Panc1 (cell line): ENCODE results near the gene UNC119B. TPM values are rescaled to one million over a fixed set of nuclear protein-coding genes. Genes with fewer than 3 reads are reported as not detected.

Experiments
- ATAC-seq: fragments of 200-7000 bp; cut with Tn5 transposase; 2 replicates; pipeline ENCODE4 v1.9.1; 2020; ENCODE audit warnings: mild to moderate bottlenecking, moderate library complexity
- BruUV-seq: library from RNA; stranded (reverse); fragments of 400-500 nt; replicated peaks from 2 replicates; lab custom pipeline; 2021; lab: Mats Ljungman, UMichigan
- CTCF ChIA-PET: fragments of 300-600 bp; sonication (Branson Sonifier 250); formaldehyde crosslinking; loops from one replicate; lab custom pipeline; 2022; ENCODE audit warnings: antibody characterized with exemption; lab: Charles Lee
- POLR2A ChIA-PET: fragments of 300-600 bp; sonication (Branson Sonifier 250); formaldehyde crosslinking; loops from one replicate; lab custom pipeline; 2022; ENCODE audit warnings: antibody characterized with exemption; lab: Charles Lee
- DNase-seq: peaks from one replicate; pipeline ENCODE4 v3.0.0-alpha.2; 2010; ENCODE audit warnings: low read depth, low spot score
- H3K27ac ChIP-seq: 2 replicates; pipeline ENCODE4 v1.5.1; 2011; ENCODE audit warnings: mild to moderate bottlenecking, low read length, inconsistent platforms
- H3K27me3 ChIP-seq: fragments of 200-500 bp; sonication (Bioruptor generic); 2 replicates; pipeline ENCODE4 v1.6.0; 2014; ENCODE audit warnings: low read length, inconsistent platforms; ENCODE audit not compliant: control insufficient read depth, insufficient read depth
- H3K36me3 ChIP-seq: fragments of 200-500 bp; sonication (Bioruptor generic); 2 replicates; pipeline ENCODE4 v1.5.1; 2014; ENCODE audit warnings: inconsistent platforms, mild to moderate bottlenecking, low read length, moderate library complexity; ENCODE audit not compliant: control insufficient read depth, insufficient read depth
- H3K4me1 ChIP-seq: 2 replicates; pipeline ENCODE4 v1.5.1; 2011; ENCODE audit warnings: inconsistent platforms, mild to moderate bottlenecking, low read length, moderate library complexity; ENCODE audit not compliant: control insufficient read depth, insufficient read depth
- H3K4me3 ChIP-seq, 2 experiments: 2 replicates each; pipeline ENCODE4 v1.5.1; 2011 to 2012; ENCODE audit warnings: low read depth in 2 of 2, low read length in 2 of 2, mild to moderate bottlenecking in 2 of 2, inconsistent platforms in 1 of 2, moderate library complexity in 1 of 2
- H3K9me3 ChIP-seq: fragments of 200-500 bp; sonication (Bioruptor generic); 2 replicates; pipeline ENCODE4 v1.5.1; 2014; ENCODE audit warnings: low read depth, mild to moderate bottlenecking, inconsistent platforms, low read length, moderate library complexity; ENCODE audit not compliant: control insufficient read depth, insufficient read depth
- POLR2AphosphoS5 ChIP-seq: IDR thresholded peaks from 2 replicates; pipeline ENCODE4 v1.6.1; 2012; ENCODE audit warnings: mild to moderate bottlenecking, low read depth, low read length, moderate library complexity
- REST ChIP-seq, 2 experiments: IDR thresholded peaks; 2 replicates each; pipeline ENCODE4 v1.6.1; 2011 to 2012; ENCODE audit warnings: low read depth in 2 of 2, control low read depth in 1 of 2, low read length in 1 of 2, mild to moderate bottlenecking in 1 of 2, moderate library complexity in 1 of 2; ENCODE audit not compliant: insufficient read depth in 1 of 2
- SIN3A ChIP-seq: IDR thresholded peaks from 2 replicates; pipeline ENCODE4 v1.6.1; 2012; ENCODE audit warnings: low read depth, mild to moderate bottlenecking, low read length, moderate library complexity, borderline replicate concordance; ENCODE audit not compliant: insufficient read depth
- TCF7L2 ChIP-seq: IDR thresholded peaks from 2 replicates; pipeline ENCODE4 v1.6.1; 2011; ENCODE audit warnings: mild to moderate bottlenecking, low read depth, low read length, inconsistent platforms
- in situ Hi-C: cut with HindIII; loops from 2 replicates; pipeline ENCODE4 v1.10.0; 2016; ENCODE audit warnings: low sequenced_read_pairs, low pct_unique_long_range_greater_than_20kb
- intact Hi-C: fragments of 100-400 bp; cut with micrococcal nuclease; formaldehyde crosslinking; loops from one replicate; pipeline ENCODE4 v1.10.0; 2022; ENCODE audit not compliant: unreplicated experiment
- total RNA-seq: library from RNA; stranded (reverse); gene quantifications from one replicate; pipeline ENCODE4 v1.2.1, GENCODE V29; 2021; ENCODE audit not compliant: unreplicated experiment
- TF ChIP-seq, protein P1 (sequence below): fragments of 450-650 bp; IDR thresholded peaks from 2 replicates; pipeline ENCODE4 v1.5.1; 2017; ENCODE audit warnings: mild to moderate bottlenecking

UNC119B gene
- total RNA-seq, 1 experiment from 2014 or later = 26.0 TPM

DNA sequence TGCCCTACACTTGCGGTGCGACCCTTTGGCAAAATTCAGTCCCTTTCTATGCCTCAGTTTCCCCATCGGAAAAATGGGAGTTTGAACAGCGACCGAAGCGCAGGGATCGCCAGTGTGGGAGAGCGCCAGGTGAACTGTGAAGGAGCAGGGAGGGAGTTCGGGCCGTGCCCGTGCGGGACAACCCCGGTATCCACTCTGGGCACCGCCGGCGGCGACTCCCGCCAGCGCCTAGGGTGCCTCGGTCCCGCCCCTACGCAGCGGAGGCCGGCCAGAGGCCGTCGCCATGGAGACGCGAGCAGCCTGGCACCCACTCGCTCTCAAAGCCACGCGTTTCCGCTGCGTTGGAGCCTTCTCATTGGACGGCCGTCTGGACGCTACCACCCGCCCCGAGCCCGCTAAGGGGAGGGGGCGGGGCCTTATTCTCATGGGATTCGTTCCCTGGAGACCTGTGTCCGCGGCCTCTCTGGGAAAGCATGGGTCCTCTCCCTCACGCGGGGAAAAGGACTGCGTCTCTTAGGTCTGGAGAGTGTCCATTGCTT lies 24.0 kb upstream of the UNC119B start:
- no peaks in the 10 kb centered on the region; the same call in 1 of the 2 replicates for H3K36me3 ChIP-seq
- in situ Hi-C loops = no loop called here
- intact Hi-C loops = no loop called here

More for the DNA sequence above, 24.0 kb upstream of the UNC119B start:
- DNase-seq (no peak), ATAC-seq (peak; percentile 95)
- Histone ChIP-seq H3K4me3 (peak overlapping the region; percentile 78 to 91), H3K9me3 (no peaks in the 10 kb centered on the region), H3K27me3 (no peaks in the 10 kb centered on the region), H3K4me1 (peaks cover 24% of the 10 kb centered on the region), H3K27ac (peak overlapping the region; percentile 96)
- POLR2A ChIA-PET = no interaction called here
- CTCF ChIA-PET = interaction anchor here (1.2 to 1.4 kb wide), 2 partner anchors 37 to 39 kb away, joined by 3 to 8 read pairs; no protein-coding TSS in a partner anchor
- TF ChIP-seq, protein P1, sequence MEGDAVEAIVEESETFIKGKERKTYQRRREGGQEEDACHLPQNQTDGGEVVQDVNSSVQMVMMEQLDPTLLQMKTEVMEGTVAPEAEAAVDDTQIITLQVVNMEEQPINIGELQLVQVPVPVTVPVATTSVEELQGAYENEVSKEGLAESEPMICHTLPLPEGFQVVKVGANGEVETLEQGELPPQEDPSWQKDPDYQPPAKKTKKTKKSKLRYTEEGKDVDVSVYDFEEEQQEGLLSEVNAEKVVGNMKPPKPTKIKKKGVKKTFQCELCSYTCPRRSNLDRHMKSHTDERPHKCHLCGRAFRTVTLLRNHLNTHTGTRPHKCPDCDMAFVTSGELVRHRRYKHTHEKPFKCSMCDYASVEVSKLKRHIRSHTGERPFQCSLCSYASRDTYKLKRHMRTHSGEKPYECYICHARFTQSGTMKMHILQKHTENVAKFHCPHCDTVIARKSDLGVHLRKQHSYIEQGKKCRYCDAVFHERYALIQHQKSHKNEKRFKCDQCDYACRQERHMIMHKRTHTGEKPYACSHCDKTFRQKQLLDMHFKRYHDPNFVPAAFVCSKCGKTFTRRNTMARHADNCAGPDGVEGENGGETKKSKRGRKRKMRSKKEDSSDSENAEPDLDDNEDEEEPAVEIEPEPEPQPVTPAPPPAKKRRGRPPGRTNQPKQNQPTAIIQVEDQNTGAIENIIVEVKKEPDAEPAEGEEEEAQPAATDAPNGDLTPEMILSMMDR = no peak
- TF ChIP-seq REST (IDR thresholded peaks at IDR 0.05; ENCODE audit: insufficient read depth in 1 of 2, low read depth in 2 of 2, low read length in 1 of 2) (0 out of 4 replicates have a peak, but pooled peaks of 1 of the 2 experiments have one; percentile 29), POLR2AphosphoS5 (peak; percentile 65), TCF7L2 (peak; percentile 22; the same call in 1 of the 2 replicates), SIN3A (peak; percentile 67; the same call in 1 of the 2 replicates)
- no TSS peak for BruUV-seq
